Right lung (tissue), 5 donors: Measurements from ENCODE around the gene NSF. TPM values are rescaled to one million over a fixed set of nuclear protein-coding genes. Genes with fewer than 3 reads are reported as not detected.
"Not testable (repeated sequence)": the region's sequence is repeated elsewhere in the genome, so short reads cannot be mapped to it uniquely, and the experiment has no call there.

Source experiments
- DNase-seq, 2 donors: peaks; one replicate each; pipeline ENCODE4 v3.0.0-alpha.2; 2013
- polyA plus RNA-seq, 5 donors: library from polyadenylated mRNA; unstranded; fragments of 120-200 nt; gene quantifications; one replicate each; pipeline versions ENCODE4 v1.2.1 to v1.2.3, GENCODE V29; 2013; ENCODE audit warnings: inconsistent platforms in 1 of 5, low replicate concordance in 1 of 5; ENCODE audit not compliant: insufficient read length in 5 of 5, insufficient read depth in 1 of 5

NSF gene
- polyA plus RNA-seq, 5 donors = 27.2 to 34.8 (median 32.4) TPM

DNA sequence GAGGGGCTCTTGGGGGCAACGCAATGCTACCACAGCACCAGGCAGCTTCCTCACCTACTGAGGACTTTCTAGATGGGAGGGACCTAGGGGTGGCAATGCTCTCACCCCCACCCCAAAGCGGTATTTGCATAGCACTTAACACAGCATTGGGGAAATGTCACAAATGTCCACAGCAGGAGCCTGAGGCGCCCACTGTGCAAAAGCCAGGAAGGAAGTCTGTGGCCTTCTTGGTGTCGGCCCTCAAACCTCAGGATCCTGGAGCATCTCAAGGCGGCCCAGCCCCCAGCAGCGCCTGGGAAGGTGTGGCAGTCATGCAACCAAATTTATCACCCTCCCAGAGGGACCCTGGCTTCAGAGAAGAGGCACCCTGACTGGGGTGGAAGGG lies 182.7 kb downstream of the NSF start:
- no peak for DNase-seq

DNA sequence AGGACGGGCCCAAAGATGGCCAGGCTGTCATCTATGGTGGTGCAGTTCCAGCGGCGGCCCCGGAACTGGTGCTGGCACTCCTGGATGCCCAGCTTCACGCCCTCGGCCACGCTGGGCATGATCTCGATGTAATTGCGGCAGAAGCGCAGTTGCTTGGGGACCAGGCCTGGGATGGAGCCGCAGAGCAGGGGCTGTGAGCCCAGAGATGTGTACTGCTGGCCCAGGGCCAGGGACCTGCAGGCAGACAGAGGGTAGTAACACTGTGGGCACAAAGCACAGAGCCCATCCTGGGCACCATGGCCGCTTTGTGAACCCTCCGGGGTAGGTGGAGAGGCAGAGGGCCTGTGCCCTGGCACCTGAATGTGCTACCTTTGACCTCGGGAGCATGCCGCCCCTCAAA lies 183.2 kb downstream of the NSF start:
- DNase-seq = no peak

DNA sequence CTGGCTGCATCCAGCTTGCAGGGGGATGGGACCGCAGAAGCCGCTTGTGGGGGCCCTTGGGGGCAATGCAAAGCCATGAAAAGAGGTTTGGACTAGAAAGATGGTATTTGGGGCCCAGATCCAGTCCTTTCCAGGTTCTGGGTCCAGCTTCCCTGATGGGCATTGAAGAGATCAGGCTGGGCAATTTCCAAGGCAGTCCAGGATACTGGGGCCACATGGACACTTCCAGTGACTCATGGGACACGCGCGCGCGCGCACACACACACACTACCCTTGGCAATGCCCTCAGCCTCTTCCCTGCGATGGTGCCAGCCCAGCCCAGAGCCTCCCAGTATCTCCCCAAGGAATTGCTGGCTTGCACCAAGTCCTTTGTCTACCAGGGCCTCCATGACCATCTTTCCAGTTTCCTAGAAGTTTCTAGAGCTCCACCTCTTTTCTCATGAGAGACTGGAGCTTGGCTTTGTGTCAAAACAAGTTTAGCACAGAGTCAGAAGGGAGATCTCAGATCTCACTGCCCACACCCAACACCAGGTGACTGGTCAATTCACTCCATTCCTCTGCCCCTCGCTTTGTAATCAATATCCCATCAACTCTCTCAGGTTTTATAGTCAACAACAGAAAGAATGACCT lies 183.8 kb downstream of the NSF start:
- DNase-seq = no peak

DNA sequence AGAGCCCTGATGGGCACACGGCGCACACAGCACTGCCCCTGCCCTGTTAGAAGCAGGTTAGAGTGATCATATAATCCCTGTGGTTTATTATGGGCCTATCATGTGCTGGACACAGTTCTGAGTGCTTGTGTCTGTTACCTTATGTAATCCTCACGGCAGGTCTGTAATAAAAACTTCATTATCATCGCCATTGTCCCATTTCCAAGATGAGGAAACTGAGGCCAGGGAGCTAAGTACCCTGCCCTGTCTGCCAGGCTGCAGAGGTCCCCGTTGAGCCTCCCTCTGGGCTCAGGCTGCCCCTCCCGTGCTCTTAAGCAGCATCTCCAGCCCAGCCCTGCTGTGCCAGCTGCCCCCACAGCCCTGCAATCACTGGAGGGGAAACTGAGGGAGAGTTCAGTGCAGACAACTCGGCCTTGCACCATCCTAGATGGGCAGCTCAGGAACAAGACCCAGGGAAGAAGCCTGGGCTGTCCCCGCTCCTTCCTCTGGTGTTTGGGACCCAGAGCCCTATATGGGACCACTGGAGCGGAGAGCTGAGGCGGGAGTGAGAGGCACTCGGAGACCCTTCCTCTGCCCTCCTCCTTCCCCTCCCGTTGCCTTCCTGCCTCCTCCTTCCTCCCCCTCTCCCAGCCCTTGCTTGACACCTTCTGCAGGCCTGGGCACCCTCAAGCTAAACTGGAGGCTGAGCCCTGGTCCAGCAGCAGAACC lies 186.0 kb downstream of the NSF start:
- no peak for DNase-seq

DNA sequence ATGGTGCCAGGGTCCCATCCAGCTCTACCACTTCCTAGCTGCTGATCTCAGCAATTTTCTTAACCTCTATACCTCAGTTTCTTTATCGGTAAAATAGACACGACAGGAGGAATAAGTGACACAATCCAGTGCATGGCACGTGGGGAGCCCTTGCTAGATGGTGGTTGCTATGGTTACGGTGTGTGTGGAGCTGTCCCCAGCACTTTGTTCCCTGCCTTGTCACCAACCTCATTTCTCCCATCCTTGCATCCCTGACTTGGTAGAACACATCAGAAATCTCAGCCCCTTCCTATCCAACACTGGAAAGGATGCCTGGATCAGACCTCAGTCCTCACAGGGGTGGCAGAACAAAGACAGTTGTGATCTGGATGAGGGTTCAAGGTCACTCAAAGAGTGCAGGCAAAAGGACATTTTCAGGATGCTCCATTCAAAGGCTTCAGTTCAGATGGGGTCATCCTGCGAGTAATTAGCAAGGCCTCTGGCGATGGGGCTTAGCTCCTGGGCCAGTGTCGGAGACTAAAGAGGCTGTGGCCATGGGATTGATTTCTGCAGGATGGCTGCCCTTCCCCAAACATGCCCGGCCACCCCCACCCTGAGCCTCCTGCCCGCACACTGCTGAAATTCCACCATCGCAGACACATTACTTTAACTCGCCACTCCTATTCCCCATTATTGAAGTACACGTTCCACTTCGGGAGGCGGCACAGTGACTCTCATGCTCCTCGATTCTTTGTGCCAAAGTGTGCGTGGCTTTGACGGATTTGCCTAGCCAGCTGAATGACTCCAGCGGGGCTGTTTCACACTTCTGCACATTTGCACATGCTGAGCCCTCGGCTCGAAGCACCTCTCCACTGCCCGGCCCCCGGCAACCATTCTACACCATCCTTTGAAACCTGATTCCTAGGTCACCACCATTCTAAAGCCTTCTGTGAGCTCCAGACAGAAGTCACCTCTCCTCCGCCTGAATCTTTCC lies 187.8 kb downstream of the NSF start:
- DNase-seq = no peak

DNA sequence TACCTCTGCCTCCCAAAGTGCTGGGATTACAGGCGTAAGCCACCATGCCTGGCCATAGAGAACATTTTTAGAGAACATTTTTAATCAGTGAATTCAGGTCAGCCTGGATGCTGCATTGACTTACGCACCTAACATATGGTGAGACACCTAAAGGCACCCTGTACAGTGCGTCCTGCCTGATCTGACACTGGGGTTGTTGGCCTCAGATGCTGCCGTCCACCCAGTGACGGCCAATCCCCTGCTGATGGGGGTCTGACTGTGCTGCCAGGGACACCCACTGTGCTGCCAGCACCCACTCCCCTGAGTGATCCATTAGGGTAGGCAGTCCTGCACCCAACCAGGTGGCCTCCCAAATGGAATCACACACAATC lies 189.5 kb downstream of the NSF start:
- DNase-seq = no peak

DNA sequence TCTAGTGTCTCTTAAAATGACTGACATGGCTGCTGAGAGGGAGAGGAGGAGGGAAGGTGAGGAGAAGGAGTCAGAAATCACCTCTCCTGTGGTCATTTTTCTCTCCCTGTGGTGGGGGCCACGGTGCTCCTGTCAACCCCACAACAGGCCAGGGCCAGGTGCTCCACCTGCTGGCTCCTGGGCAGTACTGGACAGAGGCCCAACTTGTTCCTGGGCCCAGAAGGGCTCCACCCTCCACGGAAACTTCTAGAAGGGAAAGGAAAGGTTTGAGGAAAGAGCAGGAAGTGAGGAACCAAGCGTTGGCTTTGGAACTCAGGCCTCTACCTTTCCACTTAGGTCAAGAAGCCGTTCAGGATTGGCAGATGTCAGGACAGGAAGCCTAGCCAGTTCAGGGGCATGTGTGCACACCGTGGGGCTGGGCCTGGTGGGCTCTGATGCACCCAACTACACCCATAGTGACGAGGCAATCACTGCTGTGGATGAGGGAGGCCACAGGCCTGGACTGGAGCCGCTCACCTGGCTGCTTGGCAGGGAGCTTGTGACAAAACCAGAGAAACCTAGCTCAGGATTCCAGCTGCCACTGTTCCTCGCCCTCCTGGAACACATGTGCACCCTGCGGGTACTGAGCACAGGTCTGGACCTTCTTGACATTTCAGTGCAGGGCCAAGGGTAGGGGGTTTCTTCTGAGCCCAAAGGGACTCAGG lies 191.9 kb downstream of the NSF start:
- no peak for DNase-seq

DNA sequence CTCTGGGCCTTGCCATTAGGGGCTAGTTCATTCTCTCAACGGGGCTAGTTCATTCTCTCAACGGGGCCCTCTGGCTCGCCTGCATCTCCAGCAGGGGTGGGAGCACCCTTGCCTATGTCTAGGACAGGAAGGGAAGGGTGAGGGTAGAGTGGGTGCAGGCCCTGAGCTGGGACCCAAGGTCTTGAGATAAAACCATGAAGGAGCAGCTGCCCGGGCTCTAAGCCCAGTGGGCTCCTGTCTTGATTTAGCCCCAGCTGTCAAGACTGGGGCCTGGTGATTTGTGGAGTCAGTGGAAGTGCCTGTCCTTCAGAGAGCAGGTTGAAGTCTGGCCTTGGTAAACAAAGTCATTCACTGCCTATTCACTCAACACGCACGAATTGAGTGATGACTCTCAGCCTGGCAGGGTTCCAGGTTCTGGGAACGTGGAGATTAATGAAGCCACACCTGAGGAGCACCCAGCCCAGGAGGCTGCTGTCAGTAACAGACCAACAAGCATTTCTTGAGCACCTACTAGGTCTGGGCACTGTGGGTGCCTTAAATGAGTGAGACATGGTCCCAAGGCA lies 192.6 kb downstream of the NSF start:
- DNase-seq = no peak

DNA sequence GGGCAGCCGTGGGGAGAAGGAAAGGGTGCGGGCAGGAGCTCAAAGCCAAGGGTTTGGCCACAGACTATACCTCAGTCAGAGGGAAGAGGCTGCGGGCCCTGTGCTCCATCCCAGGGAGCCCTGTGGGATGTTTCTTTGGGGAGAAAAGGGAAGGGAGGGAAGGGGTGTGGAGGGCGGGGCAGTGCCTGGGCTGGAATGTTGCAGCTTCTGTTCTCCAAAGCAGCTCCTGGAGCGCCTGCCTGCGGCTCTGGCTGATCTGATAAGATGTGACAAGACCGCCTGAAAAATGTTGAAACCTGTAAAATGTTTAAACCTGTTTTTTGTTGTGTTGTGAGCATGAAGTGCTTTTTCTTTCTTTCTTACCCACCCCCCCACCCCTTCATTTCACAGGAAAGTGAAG lies 195.2 kb downstream of the NSF start:
- no peak for DNase-seq

DNA sequence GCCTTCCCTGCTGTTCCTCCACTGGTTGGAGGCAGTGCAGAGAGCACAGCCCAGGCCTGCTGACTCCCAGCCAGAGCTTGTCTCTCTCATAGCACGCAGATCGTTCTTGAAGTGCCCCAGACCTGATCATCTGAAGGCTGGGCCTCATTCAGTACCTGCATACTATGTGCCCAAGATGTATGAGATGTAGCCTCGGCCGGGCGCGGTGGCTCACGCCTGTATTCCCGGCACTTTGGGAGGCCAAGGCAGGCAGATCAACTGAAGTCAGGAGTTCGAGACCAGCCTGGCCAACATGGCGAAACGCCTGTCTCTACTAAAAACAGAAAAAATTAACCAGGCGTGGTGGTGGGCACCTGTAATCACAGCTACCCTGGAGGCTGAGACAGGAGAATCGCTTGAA lies 197.0 kb downstream of the NSF start:
- no peak for DNase-seq

DNA sequence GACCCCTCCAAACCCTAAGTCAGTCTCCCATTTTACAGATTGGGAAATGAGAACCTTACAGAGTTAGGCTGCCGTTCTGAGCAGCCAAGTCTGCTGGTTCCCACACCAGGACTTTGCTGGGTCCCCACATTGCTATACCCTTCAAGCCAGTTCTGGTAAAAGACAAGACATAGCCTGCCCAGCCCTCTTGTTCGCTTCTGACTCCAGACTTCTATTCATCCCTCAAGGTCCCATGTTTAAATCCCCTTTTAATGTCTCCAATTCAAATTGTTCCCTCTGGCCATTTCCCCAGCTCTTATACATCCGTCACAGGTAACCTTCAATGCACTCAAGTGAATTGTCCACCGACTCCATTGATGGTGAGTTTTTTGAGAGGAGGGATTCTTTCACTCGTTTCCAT lies 197.8 kb downstream of the NSF start:
- DNase-seq = no peak

DNA sequence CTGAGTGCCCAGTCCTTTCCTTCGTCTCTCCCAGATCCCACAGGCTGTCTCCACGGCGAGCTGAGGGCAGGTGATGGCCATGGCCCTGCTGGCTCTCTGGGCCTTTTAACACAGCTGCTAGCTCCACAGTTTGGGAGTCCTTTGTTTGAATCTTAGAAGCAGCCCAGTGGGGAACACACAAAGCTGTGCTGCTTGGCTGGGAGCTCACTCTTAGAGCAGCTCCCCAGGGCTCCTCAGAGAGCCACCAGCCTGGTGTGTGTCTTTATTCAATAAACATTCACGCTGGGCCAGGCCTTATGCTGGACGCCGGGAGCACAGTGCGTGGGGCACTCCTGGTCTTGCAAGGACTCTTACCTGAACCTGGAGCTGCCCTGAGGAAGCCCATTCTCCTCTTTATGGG lies 198.3 kb downstream of the NSF start:
- no peak for DNase-seq

DNA sequence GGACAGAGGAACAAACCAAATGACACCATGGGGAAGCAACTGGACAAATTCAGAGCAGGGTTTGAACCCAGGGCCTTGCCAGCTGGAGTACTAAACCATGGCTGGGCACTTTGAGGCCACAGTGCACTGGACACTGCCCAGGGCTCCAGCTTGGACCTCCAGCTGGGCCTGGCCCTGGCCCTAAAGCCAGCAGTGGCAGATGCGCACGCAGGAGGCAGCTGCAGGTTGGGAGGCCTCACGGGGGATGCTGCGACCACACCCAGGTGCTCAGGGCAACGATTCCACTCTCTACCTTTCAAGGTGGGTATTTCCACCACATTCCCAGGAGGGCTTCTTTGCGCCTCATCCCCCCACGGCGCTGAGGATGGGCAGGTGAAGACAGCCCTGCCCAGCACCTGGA lies 199.1 kb downstream of the NSF start:
- DNase-seq = no peak

DNA sequence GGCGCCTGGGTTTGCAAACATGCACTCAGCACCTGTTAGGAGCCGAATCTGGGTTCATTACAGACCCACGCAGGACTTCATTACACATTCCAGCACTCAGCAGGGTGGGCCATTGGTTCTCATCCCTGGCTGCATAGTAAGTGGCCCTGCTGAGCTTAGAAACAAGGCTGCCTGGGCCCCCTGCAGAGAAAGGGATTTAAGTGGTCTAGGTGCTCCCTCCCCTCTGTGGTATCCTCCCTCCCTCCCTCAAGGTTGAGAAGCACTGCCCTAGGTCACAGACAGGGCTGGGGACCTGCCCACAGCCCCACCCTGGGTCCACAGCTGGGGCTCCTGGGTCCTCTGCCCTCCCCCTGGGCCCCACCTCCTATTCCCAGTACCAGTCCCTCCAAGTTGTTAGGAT lies 199.7 kb downstream of the NSF start:
- DNase-seq = no peak

DNA sequence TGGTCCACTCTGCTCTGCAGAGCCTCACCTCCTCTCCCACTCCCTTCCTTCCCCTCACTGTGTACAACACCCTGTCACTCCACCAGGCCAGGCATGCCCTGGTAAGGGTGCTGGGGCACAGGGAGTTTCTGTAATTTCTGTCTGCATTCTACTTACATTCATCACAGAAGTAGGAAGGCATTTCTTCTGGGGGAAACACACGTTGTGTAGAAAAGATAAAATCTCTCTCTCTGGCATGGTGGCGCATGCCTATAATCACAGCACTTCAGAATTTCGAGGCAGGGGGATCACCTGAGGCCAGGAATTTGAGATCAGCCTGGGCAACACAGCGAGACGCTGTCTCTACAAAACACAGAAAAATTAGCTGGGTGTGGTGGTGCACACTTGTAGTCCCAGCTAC lies 201.1 kb downstream of the NSF start:
- DNase-seq = no peak

DNA sequence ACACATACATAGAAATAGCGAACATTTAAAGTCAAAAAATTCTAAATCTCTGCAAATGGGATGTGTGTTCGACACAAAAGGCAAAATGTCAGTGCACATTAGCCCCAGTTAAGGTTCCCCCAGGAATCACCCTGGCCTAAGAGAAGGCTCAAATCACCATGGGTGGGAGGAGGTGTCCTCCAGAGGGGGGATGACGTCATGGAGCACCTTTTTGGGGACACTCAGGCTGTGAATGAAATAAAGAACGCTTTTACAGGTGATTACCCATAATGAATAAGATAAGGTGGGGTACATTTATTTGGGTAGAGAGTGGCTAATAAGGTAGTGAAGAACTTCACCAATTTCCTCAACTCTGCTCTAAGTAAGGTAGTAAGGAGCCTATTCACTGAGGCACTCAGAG lies 201.6 kb downstream of the NSF start:
- no peak for DNase-seq

DNA sequence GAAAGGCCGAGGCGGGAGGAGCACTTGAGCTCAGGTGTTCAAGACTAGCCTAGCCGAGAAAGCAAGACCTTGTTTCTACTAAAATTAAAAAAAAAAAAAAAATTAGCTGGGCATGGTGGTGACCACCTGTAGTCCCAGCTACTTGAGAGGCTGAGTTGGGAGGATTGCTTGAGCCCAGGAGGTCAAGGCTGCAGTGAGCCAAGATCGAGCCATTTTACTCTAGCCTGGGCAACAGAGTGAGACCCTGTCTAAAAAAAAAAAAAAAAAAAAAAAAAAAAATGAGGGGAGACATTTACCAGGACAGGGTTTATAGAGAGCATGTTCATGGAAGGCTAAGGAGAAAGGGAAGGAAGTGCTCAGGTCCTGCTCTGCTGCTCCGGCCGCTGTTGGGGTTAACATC lies 202.6 kb downstream of the NSF start:
- not testable (repeated sequence) for DNase-seq

DNA sequence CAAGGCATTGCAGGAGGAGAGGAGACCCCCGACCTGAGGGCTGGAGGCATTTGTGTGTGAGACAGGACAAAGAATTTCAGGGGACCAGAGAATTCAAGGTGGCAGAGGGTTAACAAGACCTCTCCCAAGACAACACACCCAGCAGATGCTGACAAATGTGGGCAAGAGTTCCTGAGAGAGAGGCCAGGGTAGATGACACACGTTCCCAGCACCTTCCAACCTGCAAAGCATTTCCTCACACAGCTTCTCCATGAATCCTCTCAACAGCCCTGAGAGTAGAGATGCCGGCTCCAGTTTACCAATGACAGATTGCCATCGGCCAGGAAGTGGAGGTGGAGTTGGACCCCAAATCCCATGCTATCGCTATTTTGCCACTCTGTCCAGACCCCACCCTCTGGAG lies 203.1 kb downstream of the NSF start:
- no peak for DNase-seq

DNA sequence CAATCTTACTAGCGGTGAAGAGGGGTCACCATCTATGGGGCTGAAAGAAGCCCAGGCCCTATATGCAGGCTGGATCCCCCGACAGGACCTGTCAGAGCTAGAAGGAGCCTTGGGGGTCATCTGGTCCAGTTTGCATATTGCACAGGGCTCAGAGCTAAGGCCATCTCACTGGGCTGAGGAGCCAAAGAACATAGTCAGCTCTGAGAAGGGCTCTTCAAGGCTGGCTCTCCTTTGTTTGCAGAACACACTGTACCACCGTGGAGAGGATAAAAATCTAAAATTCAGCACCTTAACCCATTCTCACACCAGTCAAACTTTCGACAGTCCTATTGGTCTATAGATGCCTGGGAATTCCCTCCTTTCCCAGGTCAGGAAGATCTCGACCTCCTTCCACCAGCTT lies 203.8 kb downstream of the NSF start:
- DNase-seq = no peak

DNA sequence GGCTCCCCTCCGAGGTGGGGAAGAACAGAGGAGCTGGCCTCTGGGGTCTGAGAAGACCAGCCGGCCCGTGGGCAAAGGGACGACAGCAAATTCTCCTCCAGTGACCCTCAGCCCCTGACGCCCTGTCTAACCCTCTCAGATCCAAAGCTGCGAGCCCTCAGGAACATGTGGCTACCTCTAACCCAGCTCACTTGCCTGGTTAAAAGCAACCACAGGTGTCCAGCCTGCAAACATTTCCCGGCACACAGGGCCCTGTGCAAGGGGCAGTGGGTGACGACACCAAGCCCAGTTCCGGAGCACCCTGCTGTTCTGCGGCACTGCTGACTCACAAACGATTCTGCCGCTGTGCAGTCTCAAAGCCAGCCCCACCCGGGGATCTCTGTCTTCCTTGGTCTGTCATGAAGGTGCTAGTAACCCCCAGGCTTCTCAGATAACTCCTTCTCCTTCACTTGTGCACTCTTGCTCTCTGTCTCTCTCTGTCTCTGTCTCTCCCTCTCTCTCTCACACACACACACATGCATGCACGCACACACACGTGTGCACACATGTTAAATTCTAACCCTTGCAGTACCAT lies 205.0 kb downstream of the NSF start:
- DNase-seq = no peak

DNA sequence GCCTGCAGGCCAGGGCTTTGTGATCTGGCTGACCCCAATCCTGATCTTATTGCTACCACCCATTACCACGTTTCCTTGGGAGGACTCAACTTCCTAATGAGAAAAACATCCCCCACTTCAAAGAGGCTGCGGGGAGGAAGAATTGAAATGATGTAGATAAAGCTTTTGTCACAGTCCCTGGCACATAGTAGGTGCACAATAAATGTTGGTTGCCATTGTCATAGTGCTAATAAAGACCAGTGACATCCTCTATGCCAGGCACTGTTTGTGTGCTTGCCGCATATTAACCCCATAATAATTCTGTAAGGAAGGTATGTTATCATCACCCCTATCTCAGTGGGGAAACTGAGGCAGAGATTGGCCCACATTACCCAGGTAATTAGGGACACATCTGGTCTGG lies 205.6 kb downstream of the NSF start:
- DNase-seq = no peak

DNA sequence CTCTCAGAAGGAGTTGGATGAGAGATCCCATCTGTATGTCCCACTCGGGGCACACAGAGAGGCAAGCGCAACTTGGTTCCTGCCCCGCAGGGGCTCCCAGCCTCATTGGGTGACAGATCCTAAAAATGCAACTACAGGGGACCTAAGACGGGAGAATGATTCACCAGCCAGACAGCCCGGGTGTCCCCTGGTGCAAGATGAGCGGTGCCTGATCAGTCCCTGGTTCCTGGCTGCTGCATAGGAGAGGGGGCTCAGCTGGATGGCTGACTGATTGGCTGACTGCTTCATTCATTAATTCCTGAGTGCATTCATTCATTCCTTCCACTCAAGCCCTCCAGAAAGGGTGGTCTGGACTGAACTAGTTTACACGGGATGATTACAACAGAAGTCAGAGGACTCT lies 206.1 kb downstream of the NSF start:
- DNase-seq = no peak
